GM12892 (cell line): Measurements from ENCODE around the gene PTPRN2.

Experiments
- POLR2A ChIP-seq: IDR thresholded peaks from 2 replicates; pipeline ENCODE4 v1.6.1; 2011; ENCODE audit warnings: low read depth, low read length, control low read depth
- POLR2AphosphoS5 ChIP-seq: IDR thresholded peaks from 2 replicates; pipeline ENCODE4 v1.6.1; 2011; ENCODE audit warnings: low read depth, low read length, control low read depth
- TAF1 ChIP-seq: IDR thresholded peaks from 2 replicates; pipeline ENCODE4 v1.6.1; 2011; ENCODE audit warnings: low read depth, mild to moderate bottlenecking, control low read depth, low read length, borderline replicate concordance

- TF ChIP-seq POLR2AphosphoS5: no peak
- no peak for TF ChIP-seq POLR2A
- TF ChIP-seq TAF1: no peak
Measured at GRCh38 chr7:157923903-157924630, 663.6 kb downstream of the PTPRN2 start.
